HCT116 (cell line): Measurements from ENCODE around the gene TRIM29. TPM values are rescaled to one million over a fixed set of nuclear protein-coding genes. Genes with fewer than 3 reads are reported as not detected.

ENCODE experiments used
- ATAC-seq: fragments of 200-7000 bp; cut with Tn5 transposase; 2 replicates; pipeline ENCODE4 v1.9.1; 2020; ENCODE audit warnings: mild to moderate bottlenecking, moderate library complexity
- BruUV-seq: library from RNA; stranded (reverse); fragments of 400-500 nt; replicated peaks from 2 replicates; lab custom pipeline; 2021; lab: Mats Ljungman, UMichigan
- CTCF ChIA-PET: fragments of 300-600 bp; sonication (Branson Sonifier 250); formaldehyde crosslinking; loops from one replicate; lab custom pipeline; 2021; ENCODE audit warnings: antibody characterized with exemption; lab: Charles Lee
- POLR2A ChIA-PET: fragments of 300-600, 350-600 bp; sonication (Branson Sonifier 250); formaldehyde crosslinking; loops from one replicate; lab custom pipeline; 2021; ENCODE audit warnings: antibody characterized with exemption; lab: Charles Lee
- RAD21 ChIA-PET, 2 experiments: fragments of 300-600 bp; sonication (Branson Sonifier 250); formaldehyde crosslinking; loops; one replicate each; lab custom pipeline; 2023; ENCODE audit warnings: low total read pairs in 2 of 2; ENCODE audit not compliant: uncharacterized antibody in 2 of 2, unreplicated experiment in 2 of 2, low non-redundant PET in 1 of 2; lab: Charles Lee
- DNase-seq: peaks from one replicate; pipeline ENCODE4 v3.0.0-alpha.2; 2010; ENCODE audit warnings: low read depth, low spot score
- H2AFZ ChIP-seq: fragments of 200-600 bp; shearing (Covaris generic), sonication (generic); 2 replicates; pipeline ENCODE4 v1.6.1; 2017; ENCODE audit warnings: low read depth, mixed run types, mixed read lengths, antibody characterized with exemption, low read length; ENCODE audit not compliant: poor library complexity, severe bottlenecking
- H3K27ac ChIP-seq: 2 replicates; pipeline ENCODE4 v1.5.1; 2012; ENCODE audit warnings: low read depth, low read length
- H3K27me3 ChIP-seq: fragments of 200-600 bp; sonication (generic); 2 replicates; pipeline ENCODE4 v1.6.1; 2016; ENCODE audit warnings: mixed run types, low read length, mixed read lengths; ENCODE audit not compliant: insufficient read depth
- H3K36me3 ChIP-seq, 2 experiments: fragments of 200-500 bp in 1 of 2; fragments of 200-600 bp in 1 of 2; sonication (Bioruptor generic) in 1 of 2; sonication (generic) in 1 of 2; 2 replicates each; pipeline versions ENCODE4 v1.5.1 to v1.6.1; 2014 to 2016; ENCODE audit warnings: low read length in 2 of 2, inconsistent platforms in 1 of 2, mixed read lengths in 1 of 2, mixed run types in 1 of 2; ENCODE audit not compliant: insufficient read depth in 2 of 2, control insufficient read depth in 1 of 2
- H3K4me1 ChIP-seq, 2 experiments: fragments of 200-600 bp in 1 of 2; sonication (generic) in 1 of 2; 2 replicates each; pipeline versions ENCODE4 v1.5.1 to v1.6.1; 2012 to 2017; ENCODE audit warnings: low read length in 2 of 2, inconsistent platforms in 1 of 2, mild to moderate bottlenecking in 1 of 2, mixed read lengths in 1 of 2, mixed run types in 1 of 2, moderate library complexity in 1 of 2; ENCODE audit not compliant: insufficient read depth in 2 of 2, control insufficient read depth in 1 of 2
- H3K4me2 ChIP-seq: fragments of 200-600 bp; sonication (generic); 2 replicates; pipeline ENCODE4 v1.6.1; 2017; ENCODE audit warnings: mixed run types, low read length, mixed read lengths
- H3K4me3 ChIP-seq, 2 experiments: fragments of 200-600 bp in 1 of 2; sonication (generic) in 1 of 2; replicated peaks in 1 of 2; 2 replicates each; pipeline ENCODE4 v1.5.1; 2011 to 2016; ENCODE audit warnings: low read length in 2 of 2, control low read depth in 1 of 2, low read depth in 1 of 2, mild to moderate bottlenecking in 1 of 2, mixed read lengths in 1 of 2, mixed run types in 1 of 2
- H3K79me2 ChIP-seq: fragments of 200-600 bp; sonication (generic); 2 replicates; pipeline ENCODE4 v1.6.1; 2017; ENCODE audit warnings: mild to moderate bottlenecking, mixed run types, low read length, moderate library complexity, mixed read lengths; ENCODE audit not compliant: insufficient read depth
- H3K9ac ChIP-seq: fragments of 200-600 bp; sonication (generic); 2 replicates; pipeline ENCODE4 v1.6.1; 2016; ENCODE audit warnings: low read length, mixed read lengths
- H3K9me2 ChIP-seq: fragments of 200-600 bp; sonication (generic), shearing (Covaris generic); 2 replicates; pipeline ENCODE4 v1.6.1; 2017; ENCODE audit warnings: mixed run types, mild to moderate bottlenecking, moderate library complexity; ENCODE audit not compliant: insufficient read depth
- H3K9me3 ChIP-seq, 2 experiments: fragments of 200-500 bp in 1 of 2; fragments of 200-600 bp in 1 of 2; sonication (Bioruptor generic) in 1 of 2; sonication (generic) in 1 of 2; 2 replicates each; pipeline ENCODE4 v1.6.1; 2014 to 2017; ENCODE audit warnings: low read length in 2 of 2, mixed read lengths in 2 of 2, inconsistent platforms in 1 of 2, low read depth in 1 of 2, mild to moderate bottlenecking in 1 of 2, mixed run types in 1 of 2, moderate library complexity in 1 of 2; ENCODE audit not compliant: control insufficient read depth in 1 of 2, insufficient read depth in 1 of 2
- H4K20me1 ChIP-seq: fragments of 200-600 bp; sonication (generic), shearing (Covaris generic); 2 replicates; pipeline ENCODE4 v1.6.1; 2017; ENCODE audit warnings: mixed run types, mild to moderate bottlenecking, moderate library complexity; ENCODE audit not compliant: insufficient read depth
- CEBPB ChIP-seq: IDR thresholded peaks from 2 replicates; pipeline ENCODE4 v1.6.1; 2012; ENCODE audit warnings: low read depth
- EZH2 ChIP-seq: fragments of 200-600 bp; sonication (generic); IDR thresholded peaks from 2 replicates; pipeline ENCODE4 v1.6.1; 2017; ENCODE audit warnings: antibody characterized with exemption, mixed run types
- EZH2phosphoT487 ChIP-seq: fragments of 200-600 bp; IDR thresholded peaks from 2 replicates; pipeline ENCODE4 v1.6.1; 2018; ENCODE audit warnings: antibody characterized with exemption, borderline replicate concordance
- FOSL1 ChIP-seq: IDR thresholded peaks from 2 replicates; pipeline ENCODE4 v1.6.1; 2012; ENCODE audit warnings: low read depth
- JUND ChIP-seq: IDR thresholded peaks from 2 replicates; pipeline ENCODE4 v1.6.1; 2012
- POLR2A ChIP-seq: IDR thresholded peaks from 2 replicates; pipeline ENCODE4 v1.7.0; 2011; ENCODE audit warnings: borderline replicate concordance; ENCODE audit not compliant: insufficient read depth, insufficient read length; ENCODE audit errors: extremely low read depth
- SRF ChIP-seq: IDR thresholded peaks from 2 replicates; pipeline ENCODE4 v1.6.1; 2012; ENCODE audit warnings: low read depth
- ZNF274 ChIP-seq: fragments of 200-500 bp; sonication (Bioruptor generic); IDR thresholded peaks from 2 replicates; pipeline ENCODE4 v1.6.1; 2014; ENCODE audit warnings: mild to moderate bottlenecking, low read depth, low read length, inconsistent platforms
- intact Hi-C: fragments of 100-400 bp; cut with micrococcal nuclease; formaldehyde crosslinking; loops from 2 replicates; pipeline ENCODE4 v1.10.0; 2022
- total RNA-seq: library from RNA; stranded (reverse); gene quantifications from one replicate; pipeline ENCODE4 v1.2.1, GENCODE V29; 2021; ENCODE audit not compliant: unreplicated experiment
- TF ChIP-seq, protein P1 (sequence below): IDR thresholded peaks from 2 replicates; pipeline ENCODE4 v1.6.1; 2012
- TF ChIP-seq, protein P2 (sequence below): IDR thresholded peaks from 2 replicates; pipeline ENCODE4 v1.6.1; 2011; ENCODE audit warnings: mild to moderate bottlenecking, low read length, moderate library complexity; ENCODE audit not compliant: insufficient replicate concordance; ENCODE audit errors: extremely low read depth
- TF ChIP-seq, protein P3 (sequence below): IDR thresholded peaks from 2 replicates; pipeline ENCODE4 v1.6.1; 2012

TRIM29 gene
- total RNA-seq, 1 experiment from 2014 or later = 0.54 TPM

DNA sequence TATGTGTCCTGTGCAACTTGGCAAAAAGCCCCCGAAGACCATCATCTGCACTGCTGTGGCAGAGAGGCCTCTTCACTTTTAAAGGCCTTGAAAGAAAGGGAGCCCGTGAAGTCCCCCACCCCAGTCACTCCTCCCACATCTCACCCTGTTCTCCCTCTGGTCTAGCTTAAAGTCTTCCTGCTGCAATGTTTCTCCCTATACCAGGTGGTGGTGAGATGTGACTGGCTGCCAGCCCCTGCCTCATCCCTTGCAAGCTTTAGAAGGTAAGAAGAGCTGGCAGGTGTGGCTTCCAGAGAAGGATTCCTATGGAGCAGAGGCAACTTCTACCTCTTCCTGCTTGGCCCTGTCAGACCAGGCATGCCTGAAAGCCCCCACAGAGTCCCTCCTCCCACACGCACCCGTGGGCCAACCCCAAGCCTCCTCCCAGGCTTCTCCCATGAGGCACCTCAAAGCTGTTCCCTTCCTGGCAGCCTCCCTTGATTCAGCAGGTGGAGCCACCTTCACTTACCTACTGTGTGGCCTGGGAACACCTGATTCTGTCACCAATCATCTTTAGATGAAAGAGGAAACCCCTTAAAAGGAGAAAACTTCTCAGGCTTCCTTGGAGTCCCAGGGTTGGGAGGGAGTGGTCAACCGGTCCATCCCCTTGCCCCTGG lies 4.0 kb upstream of the TRIM29 start:
- Histone ChIP-seq H3K9me3 (no peaks in the 10 kb centered on the region), H3K79me2 (no peaks in the 10 kb centered on the region), H3K4me2 (no peak overlapping the region), H2AFZ (no peak overlapping the region), H3K9me2 (no peaks in the 10 kb centered on the region), H3K36me3 (no peaks in the 10 kb centered on the region), H3K27me3 (peaks cover 15% of the 10 kb centered on the region), H3K27ac (no peak overlapping the region), H3K4me3 (no peak overlapping the region), H4K20me1 (no peaks in the 10 kb centered on the region), H3K9ac (no peak overlapping the region), H3K4me1 (peaks cover 2 to 5% of the 10 kb centered on the region in 2 experiments; a peak in 2 of 4 replicates)
- POLR2A ChIA-PET = no interaction called here
- ATAC-seq = peak; percentile 52; the same call in 1 of the 2 replicates
- TF ChIP-seq JUND (no peak), SRF (peak; percentile 65), EZH2phosphoT487 (no peak)
- no peak for DNase-seq
- RAD21 ChIA-PET = no interaction called here
- intact Hi-C loops = no loop called here
- BruUV-seq = no TSS peak
- CTCF ChIA-PET = interaction anchor here (0.7 kb wide), 1 partner anchor 765 kb away, joined by 3 read pairs; no protein-coding TSS in a partner anchor

DNA sequence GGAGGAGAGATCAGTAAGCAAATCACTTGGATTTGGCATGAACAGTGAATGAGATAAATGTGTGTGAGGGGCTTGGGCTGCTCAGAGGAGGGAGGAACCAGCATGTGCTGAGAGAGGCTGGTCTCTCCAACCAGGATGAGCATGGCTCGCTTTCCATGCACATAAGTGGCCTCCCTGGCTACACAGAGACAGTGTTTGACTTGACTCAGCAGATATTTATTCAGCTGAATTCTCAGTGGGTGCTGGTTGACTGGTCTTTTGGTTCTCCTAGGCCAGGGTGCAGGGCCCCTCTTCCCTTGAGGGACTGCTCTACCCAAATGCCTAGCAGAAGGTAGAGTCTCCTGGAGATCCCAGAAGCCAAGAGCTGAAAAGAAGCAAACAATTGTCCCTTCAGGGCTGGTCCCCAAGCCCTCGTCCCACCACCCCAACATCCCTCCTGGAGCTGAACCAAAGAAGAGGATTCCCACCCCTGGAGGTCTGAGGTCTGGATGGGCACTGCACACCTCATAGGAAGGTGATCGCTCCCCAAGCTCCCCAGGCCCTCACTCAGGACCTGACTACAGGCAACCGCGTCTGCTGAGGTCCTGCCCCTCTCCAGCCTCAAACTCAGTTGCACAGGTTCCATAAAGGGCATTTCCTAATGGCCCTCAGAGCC lies 3.3 kb upstream of the TRIM29 start:
- BruUV-seq = no TSS peak
- TF ChIP-seq FOSL1 (no peak), ZNF274 (no peak), POLR2A (no peak), EZH2phosphoT487 (no peak), CEBPB (no peak), EZH2 (no peak)
- TF ChIP-seq, protein P1, sequence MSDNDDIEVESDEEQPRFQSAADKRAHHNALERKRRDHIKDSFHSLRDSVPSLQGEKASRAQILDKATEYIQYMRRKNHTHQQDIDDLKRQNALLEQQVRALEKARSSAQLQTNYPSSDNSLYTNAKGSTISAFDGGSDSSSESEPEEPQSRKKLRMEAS = no peak
- TF ChIP-seq, protein P2, sequence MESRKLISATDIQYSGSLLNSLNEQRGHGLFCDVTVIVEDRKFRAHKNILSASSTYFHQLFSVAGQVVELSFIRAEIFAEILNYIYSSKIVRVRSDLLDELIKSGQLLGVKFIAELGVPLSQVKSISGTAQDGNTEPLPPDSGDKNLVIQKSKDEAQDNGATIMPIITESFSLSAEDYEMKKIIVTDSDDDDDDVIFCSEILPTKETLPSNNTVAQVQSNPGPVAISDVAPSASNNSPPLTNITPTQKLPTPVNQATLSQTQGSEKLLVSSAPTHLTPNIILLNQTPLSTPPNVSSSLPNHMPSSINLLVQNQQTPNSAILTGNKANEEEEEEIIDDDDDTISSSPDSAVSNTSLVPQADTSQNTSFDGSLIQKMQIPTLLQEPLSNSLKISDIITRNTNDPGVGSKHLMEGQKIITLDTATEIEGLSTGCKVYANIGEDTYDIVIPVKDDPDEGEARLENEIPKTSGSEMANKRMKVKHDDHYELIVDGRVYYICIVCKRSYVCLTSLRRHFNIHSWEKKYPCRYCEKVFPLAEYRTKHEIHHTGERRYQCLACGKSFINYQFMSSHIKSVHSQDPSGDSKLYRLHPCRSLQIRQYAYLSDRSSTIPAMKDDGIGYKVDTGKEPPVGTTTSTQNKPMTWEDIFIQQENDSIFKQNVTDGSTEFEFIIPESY = no peak
- TF ChIP-seq, protein P3, sequence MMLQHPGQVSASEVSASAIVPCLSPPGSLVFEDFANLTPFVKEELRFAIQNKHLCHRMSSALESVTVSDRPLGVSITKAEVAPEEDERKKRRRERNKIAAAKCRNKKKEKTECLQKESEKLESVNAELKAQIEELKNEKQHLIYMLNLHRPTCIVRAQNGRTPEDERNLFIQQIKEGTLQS = no peak
- ATAC-seq (no peak), DNase-seq (no peak)
- intact Hi-C loops = no loop called here
- H3K27me3 ChIP-seq = peaks cover 13% of the 10 kb centered on the region
- no peaks in the 10 kb centered on the region for H3K79me2 ChIP-seq
- ChIA-PET POLR2A (no interaction called here), CTCF (no interaction called here), RAD21 (no interaction called here)
- H3K9ac ChIP-seq = no peak overlapping the region
- no peaks in the 10 kb centered on the region for H3K36me3 ChIP-seq
- H3K9me2 ChIP-seq = no peaks in the 10 kb centered on the region
- H3K9me3 ChIP-seq = no peaks in the 10 kb centered on the region
- H3K4me1 ChIP-seq = peaks cover 2 to 5% of the 10 kb centered on the region in 2 experiments; a peak in 2 of 4 replicates
- H4K20me1 ChIP-seq = no peaks in the 10 kb centered on the region
- H3K4me3 ChIP-seq = no peak overlapping the region
- no peak overlapping the region for H3K27ac ChIP-seq
- H2AFZ ChIP-seq = no peak overlapping the region
- H3K4me2 ChIP-seq = no peak overlapping the region
